HG03280 (cell line): ENCODE measurements around the gene GP1BB.

Experiments used
- ATAC-seq: cut with Tn5 transposase; IDR thresholded peaks from one replicate; pipeline ENCODE4 v1.9.1; 2021; ENCODE audit warnings: mild to moderate bottlenecking, moderate library complexity; ENCODE audit not compliant: unreplicated experiment

The GP1BB gene

DNA sequence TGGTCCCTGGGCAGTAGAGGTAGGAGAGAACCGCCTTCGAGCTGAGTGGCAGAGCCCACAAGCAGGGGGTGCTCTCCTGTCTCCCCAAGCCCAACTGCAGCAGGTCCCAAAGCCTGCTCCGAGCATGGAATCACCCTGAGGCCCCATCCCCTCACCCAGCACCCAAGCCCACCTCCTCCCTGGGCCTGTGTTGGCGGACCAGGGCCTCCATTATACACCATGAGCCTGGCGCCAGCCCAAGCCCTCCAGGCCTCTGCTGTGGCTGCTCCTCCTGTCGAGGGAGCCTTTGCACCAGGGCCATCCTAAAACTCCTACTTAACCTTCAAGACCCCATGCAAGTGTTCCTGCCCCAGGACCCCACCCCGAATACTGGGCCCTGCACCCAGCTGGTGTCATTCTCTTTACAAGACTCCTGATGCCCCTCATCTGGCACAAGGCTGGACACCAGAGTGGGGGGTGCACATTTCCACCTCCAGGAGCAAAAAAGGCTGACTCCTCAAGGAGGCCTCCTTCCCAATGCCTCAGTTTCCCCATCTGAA is 16.6 kb downstream of the GP1BB start:
- ATAC-seq: no peak

DNA sequence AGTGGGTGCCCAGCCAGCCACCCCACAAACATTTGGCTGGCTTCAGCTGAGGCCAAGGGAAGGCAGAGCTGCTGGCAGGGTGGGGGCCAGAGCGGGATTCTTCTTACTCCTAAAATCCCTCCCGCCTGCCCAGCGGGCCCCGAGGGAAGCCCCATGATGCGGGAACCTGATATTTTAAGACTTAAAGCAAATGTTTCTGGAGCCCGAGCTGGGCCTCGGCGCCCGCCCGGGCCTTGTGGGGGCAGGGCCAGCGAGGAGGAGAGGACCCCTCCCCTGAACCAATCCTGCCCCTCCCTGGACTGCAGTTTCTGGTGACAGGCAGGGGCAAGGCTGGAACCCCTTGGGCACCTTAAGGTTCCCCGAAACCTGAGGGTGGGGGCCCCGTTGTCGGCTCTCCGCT is 17.2 kb downstream of the GP1BB start:
- ATAC-seq: no peak

DNA sequence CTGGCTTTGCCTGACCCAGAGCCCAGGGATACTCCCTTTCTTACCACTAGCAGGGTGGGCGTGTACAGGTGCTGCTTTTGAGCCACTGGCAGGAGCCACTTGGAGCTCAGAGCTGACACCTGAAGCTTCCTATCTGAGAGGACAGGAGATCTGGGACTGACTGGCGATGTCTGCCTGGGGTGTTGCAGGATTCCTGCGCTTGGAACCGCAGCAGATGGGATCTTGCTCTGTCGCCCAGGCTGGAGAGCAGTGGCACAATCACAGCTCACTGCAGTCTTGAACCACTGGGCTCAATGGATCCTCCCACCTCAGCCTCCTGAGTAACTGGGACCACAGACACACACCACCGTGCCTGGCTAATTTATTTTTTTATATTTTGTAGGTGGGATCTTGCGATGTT is 17.7 kb downstream of the GP1BB start:
- ATAC-seq: no peak

DNA sequence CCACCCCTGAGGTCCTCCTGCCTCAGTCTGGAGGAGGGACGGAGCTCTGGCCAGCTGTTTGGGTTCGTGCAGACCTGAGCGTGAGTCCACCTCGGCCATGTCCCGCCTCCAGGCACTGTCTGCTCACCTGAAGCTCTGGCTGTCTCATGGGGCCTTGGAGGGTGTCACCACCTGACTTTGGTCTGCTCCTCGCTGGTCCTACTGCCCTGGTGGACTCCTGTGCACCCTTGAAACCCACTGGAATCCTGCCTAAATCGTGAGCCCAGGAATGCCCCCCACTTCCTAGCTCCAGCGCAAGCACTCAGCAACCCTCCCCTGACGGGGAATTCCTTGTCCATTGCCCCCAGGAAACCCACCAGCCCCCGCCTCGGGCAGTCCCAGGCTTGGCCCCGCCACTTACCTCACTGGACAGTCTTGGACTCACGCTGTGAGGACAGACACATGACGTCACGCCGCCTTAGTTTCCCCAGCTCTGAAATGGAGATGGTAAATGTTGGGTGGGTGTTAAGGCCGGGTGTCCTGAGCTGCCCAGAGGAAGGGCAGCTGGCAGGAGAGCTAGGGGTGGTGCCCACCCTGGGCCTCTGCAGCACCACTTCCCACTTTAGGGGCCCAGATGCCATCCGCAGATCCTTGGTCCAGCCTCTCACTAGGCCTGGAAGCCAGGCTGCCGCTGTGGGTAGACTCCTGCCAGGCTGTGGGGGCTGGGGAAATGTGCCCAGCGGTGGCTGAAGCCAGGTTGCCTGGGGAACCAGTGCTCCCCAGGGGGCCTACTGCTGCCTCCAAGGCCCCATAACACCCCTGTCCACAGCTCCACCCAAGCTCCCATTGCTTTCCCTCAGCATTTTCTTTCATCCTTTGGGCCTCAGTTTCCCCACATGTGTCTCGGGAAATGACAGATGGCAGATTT is 19.1 kb downstream of the GP1BB start:
- ATAC-seq: no peak

DNA sequence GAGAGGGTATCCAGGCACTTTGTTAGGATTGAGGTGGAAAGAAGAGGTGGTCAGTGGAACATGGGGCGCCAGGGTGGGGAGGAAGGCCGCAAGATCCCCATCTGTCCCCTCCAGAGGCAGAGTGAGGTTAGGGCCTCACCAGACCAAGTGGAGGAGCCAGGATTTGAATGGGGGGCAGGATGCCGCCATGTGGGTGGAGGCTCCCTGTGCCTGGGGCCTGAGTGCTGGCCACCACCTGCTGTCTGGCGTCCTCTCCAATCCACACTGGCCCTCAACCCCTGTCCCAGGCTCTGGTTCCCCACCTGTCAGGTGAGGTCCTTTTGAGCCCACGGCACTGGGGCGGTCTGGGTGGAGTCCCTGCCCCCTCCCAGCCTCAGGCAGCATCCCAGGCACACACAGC is 19.7 kb downstream of the GP1BB start:
- no peak for ATAC-seq

DNA sequence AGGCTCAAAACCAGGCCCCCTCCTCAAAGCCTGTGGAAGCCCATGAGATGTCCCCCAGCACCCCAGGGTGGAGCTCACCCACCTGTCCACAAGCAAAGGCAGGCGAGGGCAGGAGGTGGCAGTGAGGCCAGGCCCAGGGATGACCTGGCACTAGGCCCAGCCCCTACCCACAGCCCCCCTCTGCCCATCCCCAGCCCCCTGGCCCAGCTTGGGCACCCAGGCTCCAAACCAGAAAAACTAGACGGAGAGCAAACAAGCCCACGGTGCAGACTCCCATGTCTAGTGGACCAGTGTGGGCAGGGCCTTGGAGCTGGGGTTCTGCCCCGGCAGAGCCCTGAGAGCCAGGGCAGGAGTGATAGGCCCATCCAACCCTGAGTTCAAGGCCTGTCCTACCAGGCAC is 20.3 kb downstream of the GP1BB start:
- no peak for ATAC-seq

DNA sequence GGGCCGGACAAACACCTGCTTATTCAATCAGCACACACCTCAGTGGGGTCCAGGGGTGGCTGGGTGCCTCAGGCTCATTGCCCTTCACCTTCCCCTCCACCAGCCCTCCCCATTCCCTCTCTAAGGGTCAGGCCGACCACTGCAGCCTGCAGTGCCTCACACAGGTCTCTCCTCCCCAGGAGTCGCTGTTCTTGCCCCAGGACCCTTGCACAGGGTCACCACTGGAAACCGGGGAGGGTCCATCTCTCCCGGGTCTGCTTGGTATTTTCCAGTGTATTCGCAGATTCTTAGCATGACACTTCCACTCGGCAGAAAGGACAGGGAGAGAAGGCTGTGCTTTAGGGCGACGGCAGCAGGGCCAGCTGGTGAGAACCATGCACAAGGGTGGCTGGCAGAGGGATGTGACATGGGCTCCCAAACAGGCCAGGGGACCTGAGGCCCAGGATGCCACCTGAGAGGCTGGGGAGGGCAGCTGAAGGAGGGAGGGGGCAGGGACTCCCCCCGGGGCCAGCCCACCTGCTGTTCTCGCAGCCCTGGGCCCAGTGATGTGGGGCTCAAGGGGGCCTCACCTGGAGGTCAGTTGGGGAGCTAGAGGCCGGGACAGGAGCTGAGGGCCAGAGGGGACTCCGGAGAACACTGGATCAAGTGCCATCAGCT is 21.1 kb downstream of the GP1BB start:
- no peak for ATAC-seq

DNA sequence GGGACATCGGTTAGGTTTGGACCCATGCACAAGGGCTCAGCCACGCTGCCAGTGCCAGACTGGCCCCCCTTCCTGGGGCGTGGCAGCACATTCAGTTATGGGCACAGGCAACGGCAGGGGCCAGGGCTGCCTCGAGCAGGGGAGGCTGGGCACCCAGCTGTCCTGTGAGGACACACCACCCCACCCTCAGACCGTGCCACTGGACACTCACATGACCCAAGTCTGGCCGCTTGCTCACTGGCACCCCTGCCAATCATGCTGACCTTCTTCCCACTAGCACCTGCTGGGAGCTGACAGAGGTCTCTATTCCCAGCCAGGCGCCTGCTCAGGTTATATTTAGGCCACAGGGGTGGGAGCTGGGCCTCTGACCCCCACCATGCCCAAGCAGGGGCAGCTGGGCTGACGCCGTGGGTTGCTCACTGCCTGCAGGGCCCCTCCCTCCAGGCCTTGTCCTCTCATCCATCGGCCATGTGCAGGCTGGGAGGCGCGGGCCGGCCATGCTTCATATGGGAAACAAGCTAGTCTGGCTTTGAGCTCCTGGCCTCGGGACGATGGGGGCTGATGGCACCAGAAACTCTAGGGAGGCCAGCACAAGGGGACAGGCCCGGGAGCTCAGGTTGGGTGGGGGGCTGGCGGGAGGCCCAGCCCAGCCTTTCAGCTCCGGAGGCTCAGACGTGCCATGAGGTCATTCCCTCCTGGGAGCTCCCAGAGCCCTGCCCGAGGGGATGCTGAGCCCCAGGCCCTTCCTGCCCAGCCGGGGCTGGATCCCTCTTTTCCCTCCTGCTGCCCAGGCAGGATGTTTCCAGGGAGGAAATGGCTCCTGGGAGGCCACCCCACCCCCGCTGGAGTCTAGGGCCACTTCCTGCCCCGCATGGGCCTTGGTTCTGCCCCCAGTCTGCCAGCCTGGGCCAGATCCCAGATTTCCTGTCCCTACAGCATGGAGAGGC is 22.1 kb downstream of the GP1BB start:
- ATAC-seq: no peak

DNA sequence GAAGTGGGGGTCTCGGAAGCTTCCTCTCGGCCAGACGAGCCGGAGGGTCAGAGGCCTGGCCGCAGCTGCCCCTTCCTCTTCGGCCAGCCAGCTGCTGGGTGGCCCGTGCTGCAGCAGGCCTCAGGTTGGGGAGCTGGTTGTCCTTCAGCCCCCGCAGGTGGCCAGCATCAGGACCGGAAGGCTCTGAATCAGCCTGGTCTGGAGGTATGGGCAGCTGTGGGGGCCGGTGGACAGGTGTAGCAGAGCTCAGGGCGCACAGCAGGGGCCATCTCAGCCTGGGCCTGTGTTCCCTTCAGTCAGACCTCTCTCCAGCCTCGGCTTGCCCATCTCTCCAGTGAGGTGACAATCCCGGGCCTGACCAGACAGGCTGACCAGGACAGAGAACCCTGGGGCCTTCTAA is 23.4 kb downstream of the GP1BB start:
- ATAC-seq: no peak

DNA sequence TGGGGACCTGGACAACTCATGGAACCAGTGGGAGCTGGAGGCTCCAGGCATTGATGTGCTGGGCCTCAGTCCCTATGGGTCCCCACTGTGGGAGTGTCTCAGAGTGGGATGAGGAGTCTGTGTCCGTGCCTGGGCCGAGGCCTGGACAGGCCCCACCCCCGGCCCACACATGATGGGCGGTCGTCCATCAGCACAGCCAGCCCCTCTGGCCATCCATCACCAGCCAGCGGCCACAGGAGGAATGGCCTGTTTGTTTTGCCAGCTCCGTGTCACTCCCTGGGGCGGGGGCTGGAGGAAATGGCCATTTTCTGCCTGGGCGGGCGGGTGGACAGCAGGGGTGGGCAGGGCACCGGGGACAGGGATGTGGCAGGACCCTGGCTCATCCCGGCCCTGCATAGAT is 24.2 kb downstream of the GP1BB start:
- ATAC-seq: no peak

DNA sequence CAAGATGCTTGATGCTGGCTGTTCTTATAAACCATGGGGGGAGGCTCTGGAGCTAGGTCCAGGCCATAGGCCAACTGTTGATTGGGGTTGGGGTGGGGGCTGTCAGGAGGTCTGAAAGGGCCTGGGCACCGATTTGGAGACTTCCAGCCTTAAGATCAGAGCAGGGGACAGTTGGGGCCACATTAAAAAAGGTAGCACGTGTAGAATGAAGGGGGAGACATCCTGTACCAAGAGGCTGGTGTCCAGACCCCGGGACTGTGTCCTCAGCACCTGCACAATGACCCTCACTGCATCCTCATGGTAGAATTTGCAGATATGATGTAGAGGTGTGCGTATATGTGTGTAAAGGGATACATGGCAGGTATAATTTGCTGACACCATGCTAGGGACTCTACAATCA is 24.8 kb downstream of the GP1BB start:
- ATAC-seq: no peak

DNA sequence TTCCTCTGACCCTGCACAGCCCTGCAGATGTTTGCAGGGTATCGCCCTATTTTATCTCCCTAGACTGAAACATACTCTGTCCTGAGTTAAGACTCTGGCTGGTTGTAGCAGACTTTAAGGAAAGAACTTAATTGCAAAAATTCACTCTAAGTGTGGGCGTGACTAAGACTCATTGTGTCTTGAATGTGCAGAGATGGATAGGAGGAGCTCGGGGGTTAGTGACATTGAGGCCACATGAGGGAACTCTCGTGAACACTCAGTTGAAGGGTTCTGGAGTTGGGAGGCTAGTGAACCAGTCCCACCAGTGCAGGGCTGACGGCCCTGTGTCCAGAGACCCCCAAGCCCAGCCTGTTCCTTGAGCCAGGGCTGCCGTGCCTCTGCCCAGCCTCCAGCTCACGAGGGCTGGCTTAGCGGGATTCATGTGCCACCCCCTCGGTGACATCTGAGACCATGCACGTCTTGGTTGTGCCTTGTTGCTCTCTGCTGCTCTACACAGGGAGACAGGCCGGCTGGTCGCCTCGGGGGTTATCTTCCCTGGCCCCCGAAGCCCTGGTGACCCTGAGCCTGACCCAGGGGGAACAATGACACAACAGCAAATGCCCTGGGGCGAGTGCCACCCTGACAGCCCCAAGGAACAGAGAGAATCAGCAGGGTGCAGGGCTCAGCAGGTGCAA is 25.8 kb downstream of the GP1BB start:
- no peak for ATAC-seq

DNA sequence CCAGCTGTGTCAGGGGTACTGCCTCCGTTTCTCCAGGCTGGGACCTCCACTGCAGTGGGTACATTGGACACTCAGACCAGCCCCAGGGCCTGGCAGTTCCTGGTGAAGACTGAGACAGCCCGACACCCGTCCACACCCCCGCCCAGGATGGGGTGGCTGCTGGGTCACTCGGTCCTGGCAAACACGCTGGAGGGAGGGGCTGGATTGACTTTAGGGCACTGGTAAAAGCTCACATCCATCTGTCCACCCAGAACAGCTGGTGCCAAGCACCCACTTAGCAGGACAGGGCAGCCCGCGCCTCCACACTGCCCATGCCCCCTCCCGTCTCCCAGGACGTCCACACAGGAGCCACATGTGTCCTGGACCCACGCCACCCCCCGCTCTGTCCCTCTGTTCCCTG is 26.5 kb downstream of the GP1BB start:
- no peak for ATAC-seq

DNA sequence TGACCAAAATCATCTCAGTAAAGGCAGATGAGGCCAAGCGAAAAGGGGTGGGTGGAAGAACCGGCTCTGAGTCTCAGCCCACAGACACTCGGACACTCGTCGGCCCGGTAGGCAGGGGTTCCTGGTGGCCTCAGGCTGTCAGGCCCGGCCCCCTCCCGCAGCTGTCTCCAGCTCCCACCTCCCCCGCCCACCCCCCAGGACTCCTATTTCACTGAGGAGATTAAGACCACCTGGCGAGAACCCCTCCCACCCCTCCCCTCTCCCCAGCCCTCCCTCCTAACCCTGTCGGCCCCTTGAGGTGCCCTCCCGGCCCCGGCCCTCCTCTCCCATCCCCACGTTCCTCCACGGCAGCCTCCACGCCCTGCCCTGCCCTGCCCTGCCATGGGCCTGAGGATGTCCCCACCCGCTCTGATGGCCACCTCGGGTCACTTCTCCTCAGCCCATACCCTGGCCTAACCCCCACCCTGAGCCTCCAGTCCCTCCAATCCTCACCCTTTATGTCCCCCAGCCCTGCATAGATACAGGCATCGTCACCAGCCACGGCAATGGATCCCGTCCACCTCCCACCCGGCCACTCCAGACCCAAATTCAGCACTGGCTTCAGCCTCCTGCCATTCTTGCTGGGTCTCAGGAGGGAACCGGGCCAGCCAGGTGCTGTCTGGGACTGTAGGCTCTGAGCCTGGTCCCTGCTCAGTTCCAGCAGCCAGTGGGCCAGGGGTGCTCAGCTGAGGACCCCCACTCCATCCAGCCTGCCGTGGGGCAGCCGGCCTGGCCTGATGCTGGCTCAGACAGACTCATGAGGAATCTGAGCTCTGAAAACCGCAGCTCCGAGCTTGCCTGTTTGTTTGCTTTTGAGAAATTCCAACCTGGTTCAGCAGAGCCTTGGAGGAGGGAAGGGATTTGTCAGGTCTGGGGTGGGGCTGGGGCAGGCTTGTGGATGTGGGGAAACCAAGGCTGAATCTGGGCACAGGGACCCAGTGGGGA is 27.5 kb downstream of the GP1BB start:
- ATAC-seq: no peak

DNA sequence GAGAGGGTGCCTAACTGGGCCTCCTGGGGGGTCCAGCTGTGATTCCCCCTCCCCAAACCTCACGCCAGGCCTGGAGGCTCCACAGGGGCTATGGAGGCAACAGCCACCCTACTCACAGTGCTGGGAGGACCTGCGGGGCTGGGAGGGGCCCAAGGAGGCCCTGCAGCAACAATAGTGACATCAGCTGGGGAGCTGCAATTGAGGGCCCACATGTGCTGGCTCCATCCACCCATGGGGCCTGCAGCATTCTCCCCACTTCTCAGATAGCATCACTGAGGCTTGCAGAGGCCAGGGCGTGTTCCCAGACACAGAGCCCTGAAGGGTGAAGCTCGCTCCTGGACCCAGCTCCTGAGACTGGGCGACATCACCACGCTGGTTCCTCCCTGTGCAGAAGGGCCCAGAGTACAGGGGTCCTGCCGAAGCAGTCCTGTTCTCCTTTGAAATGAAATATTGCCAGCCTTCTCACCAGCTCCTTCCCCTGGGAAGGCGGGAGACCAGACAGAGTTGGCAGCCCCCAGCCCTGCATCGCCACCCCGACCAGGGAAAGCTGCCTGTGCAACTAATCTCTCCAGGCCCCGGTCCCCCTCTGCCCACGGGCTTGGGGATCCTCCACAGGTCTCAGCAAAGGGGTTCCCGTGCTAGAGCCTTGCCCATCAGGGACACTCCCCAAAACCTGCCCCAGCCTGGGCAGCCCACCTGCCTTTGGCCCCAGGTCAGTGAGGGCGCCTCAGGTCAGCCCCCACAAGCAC is 28.3 kb downstream of the GP1BB start:
- ATAC-seq: no peak

DNA sequence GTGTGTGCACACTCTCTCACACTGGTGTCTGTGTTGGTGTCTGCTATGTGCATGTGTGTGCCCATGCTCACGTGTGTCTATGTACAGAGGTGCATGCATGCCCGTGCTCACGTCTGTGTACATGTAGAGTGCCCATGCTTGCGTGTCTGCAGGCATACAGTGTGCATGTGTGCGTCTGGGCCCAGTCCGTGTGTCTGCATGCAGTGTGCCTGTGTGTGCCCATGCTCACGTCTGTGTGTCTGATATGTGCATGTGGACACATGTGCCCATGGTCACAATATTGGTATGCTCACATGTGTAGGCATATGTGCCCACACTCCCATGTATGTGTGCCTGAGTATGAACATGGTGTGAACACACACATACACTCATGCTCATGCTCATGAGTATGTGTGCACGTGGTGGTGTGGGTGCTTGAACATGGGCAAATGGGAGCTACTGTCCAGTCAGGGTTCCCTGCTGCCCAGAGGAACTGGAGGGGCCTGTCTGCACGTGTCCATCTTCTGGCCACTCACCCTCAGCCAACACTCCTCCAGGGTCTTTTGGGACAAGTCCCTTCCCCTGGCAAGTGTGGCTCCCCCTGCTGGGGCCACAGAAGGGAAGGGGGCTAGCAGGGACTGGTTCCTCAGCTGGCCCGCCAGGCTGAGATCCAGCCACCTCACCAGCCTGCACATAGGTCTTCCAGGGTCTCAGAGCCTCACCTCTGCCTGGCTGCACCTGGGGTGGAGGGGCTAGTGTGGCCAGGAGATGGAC is 29.9 kb downstream of the GP1BB start:
- no peak for ATAC-seq

DNA sequence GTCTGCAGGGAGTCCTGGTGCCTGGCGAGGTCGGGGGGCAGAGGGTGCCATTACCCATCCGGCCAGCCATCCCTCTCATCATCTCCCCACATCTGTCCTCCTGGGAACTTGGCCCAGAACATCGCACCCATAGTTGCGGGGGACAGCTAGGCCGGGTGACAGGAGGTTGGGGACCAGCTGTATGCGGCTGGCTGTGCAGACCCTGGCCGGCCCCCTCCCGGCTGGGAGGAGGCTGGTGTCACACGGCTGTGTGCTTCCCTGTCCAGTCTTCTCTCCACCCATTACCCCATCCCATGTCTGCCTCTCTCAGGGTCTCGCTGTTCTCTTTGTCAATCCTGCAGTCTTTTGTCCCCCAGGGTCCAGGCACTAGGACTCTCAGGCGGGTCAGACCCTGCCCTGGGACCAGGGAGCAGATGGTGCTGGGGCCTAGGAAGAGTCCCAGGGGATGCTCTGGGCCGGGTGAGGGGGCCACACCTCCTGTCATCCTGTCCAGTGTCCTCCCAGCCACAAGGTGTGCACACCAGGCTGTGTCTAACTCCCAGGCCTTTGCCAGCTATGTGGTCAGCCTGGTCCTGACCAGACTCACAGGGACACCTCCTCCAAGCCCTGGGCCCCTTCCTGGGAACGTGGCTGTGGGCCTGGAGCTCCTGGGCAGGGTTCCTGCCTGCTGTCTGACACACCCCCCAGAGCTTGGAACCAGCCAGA is 30.8 kb downstream of the GP1BB start:
- no peak for ATAC-seq
